GM21381 (cell line): ENCODE measurements around the gene SRP54.
"Not testable (repeated sequence)": the region's sequence is repeated elsewhere in the genome, so short reads cannot be mapped to it uniquely, and the experiment has no call there.

Experiments used
- ATAC-seq: cut with Tn5 transposase; IDR thresholded peaks from one replicate; pipeline ENCODE4 v1.9.1; 2021; ENCODE audit warnings: mild to moderate bottlenecking, moderate library complexity; ENCODE audit not compliant: unreplicated experiment

Gene SRP54

DNA sequence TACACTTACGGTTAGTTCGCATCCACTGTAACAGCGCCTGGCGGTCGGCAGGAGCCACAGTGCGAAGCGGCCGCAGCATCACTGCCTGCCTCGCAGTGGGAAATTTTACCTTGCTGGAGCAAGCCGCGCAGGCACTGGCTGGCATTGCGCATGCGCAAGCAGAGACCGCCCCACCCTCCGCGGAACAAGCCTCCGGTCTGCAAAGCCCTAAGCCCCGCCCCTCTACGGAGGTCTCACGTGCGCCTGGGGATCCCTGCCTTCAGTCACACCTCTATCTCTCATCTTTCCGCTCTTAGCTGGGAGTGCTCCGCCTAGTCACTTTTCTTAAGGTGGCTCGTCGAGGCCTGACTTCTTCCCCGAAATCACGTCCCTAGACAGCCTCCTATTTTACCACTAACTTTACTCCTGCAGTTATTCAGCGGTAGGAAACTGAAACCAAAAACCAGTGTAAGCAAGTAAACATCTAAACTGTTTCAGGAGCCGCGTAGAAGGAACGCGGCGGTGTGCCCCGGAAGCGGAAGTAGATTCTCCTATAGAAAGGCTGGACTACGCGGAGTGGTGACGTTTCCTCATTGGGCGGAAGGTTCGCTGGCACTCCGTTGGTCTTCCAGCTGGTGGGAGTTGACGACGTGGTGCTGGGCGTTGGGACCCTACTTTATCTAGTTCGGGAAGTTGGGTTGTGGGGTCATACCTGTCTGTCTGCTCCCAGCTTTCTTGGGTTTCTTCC lies at the start of gene SRP54:
SRP54 (plus strand) TSS at position 572 of the 727 bp plus-strand sequence. CDS start 13,718 bp downstream, outside the sequence.
- ATAC-seq, result peak; percentile 80

- no peak for ATAC-seq
Observed at GRCh38 chr14:34933301-34933700, 49.5 kb upstream of the SRP54 start.

GRCh38 chr14:34935488-34935887 lies 47.3 kb upstream of the SRP54 start:
- no peak for ATAC-seq

- ATAC-seq, result no peak
Observed at GRCh38 chr14:34937442-34937841, 45.4 kb upstream of the SRP54 start.

GRCh38 chr14:34937876-34938275 lies 44.9 kb upstream of the SRP54 start:
- no peak for ATAC-seq

- no peak for ATAC-seq
Observed at GRCh38 chr14:34943506-34943905, 39.3 kb upstream of the SRP54 start.

GRCh38 chr14:34944744-34945143 lies 38.0 kb upstream of the SRP54 start:
- no peak for ATAC-seq

GRCh38 chr14:34946699-34947098 lies 36.1 kb upstream of the SRP54 start:
- ATAC-seq, result no peak

GRCh38 chr14:34951286-34951685 lies 31.5 kb upstream of the SRP54 start:
- ATAC-seq, result no peak

GRCh38 chr14:34956931-34957330 lies 25.9 kb upstream of the SRP54 start:
- no peak for ATAC-seq

DNA sequence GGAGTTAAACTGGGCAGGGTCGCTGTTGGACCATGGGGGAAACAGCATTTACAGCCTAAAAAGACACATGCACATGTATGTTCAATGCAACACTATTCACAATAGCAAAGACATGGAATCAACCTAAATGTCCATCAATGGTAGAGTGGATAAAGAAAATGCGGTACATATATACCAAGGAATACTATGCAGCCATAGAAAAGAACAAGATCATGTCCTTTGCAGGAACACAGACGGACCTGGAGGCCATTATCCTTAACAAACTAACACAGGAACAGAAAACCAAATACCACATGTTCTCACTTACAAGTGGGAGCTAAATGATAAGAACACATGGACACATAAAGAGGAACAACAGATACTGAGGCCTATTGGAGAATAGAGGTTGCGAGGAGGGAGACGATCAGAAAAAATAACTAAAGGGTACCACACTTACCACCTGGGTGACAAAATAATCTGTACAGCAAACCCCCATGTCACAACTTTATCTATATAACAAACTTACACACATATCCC lies 25.0 kb upstream of the SRP54 start:
- no peak for ATAC-seq

- ATAC-seq, result not testable (repeated sequence)
Observed at GRCh38 chr14:34962106-34962505, 20.7 kb upstream of the SRP54 start.

GRCh38 chr14:34964977-34965764 lies 17.6 kb upstream of the SRP54 start:
- ATAC-seq, result no peak

- no peak for ATAC-seq
Observed at GRCh38 chr14:34965912-34966311, 16.9 kb upstream of the SRP54 start.

DNA sequence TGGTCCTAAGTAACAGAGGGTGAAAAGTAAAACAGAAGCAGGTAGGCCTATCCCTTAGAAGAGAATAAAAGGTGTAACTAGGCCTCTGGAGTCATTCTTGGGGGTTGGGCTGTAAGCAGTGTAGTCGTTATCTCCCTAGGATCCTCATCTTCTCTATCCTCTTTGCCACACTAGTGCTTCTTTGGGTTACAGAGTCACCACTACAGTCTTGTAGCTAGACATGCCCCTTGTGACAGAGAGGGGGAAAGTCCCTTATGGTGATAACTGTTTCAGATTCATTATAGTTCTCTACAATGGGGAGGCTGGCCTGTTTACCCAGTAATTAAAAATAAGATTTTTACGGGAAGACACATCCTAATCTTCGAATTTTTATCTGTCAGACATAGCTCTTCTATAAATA lies 16.4 kb upstream of the SRP54 start:
- peak; percentile 77 for ATAC-seq

GRCh38 chr14:34970665-34971064 lies 12.1 kb upstream of the SRP54 start:
- ATAC-seq, result no peak

DNA sequence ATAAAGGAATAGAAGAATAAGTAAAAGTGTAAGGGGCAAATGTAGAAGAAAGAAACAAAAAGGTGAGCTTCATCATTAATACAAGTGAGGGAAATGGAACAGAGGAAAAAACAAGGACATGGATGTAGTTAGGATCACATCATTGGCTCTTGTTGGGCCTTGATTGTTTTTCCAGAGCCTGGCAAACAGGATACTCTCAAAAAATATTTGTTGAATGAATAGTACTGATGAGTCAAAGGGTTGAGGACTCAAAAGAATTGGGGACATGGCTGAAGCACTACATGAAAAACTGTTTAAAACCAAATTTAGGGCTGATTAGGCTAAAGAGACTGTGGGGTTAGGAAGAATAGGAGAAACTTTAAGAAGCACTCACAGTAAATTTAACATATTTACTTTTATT lies 11.4 kb upstream of the SRP54 start:
- ATAC-seq, result no peak

DNA sequence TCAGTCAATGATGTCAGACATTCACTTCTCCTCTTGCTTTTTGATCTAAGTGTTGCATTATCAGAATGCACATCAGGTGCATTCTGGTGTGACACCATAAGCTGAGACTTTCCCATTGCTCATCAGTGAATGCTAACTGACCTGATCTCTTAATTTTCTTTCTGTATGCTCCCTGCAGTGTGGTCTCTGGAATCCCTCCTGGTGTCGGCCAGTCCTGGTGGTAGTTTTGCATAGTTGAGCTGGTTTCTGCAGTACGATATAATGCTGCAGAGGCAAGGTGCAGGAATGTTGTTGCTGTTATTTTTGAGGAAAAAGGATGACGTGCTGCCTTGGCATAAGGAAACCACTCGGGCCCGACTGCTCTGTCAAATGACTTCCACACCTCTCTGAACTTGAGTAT lies 11.0 kb upstream of the SRP54 start:
- no peak for ATAC-seq

- no peak for ATAC-seq
Observed at GRCh38 chr14:34978444-34978843, 4.3 kb upstream of the SRP54 start.

- ATAC-seq, result no peak
Observed at GRCh38 chr14:34980337-34980900, 2.4 kb upstream of the SRP54 start.

- ATAC-seq, result no peak
Observed at GRCh38 chr14:34981743-34982420, 910 bp upstream of the SRP54 start.
